ENCODE measurements around the gene SEMA5B. TPM values are rescaled to one million over a fixed set of nuclear protein-coding genes. Genes with fewer than 3 reads are reported as not detected.

Gene SEMA5B
- total RNA-seq, 1 donor from 2014 or later: not detected

DNA sequence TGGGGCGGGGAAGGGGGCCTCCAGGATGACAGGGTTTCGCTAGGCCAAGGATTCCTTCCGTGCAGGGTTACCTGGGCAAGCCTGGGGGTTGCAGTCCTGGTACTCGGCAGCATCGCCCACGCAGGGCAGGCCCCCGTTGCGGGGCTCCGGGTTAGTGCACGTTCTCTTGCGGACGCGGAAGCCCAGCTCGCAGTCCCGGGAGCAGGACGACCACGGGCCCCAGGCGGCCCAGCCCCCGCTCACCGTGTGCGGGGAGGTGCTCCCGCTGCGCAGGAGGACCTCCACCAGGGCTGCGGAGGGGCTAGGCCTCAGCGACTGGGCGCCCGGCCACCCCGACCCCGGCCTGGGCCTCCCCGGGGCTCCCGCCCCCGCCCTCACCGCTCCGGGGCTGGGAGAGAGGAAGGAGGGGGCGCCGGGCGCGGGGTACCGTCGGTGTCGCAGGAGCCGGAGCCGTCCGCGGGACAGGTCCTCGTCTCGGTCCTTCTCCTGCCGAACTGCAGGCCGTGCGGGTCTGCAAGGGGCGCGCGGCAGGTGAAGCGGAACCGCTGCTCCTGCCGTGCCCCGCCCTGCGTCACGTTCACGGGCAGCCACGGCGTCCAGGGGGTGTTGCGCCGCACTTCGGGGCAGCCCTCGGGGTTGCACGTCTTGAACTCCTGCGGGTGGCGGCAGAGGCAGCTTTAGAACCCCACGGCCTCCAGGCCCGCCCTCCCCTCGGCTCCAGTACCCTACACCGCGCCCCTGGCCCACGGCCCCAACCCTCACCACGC lies 114.6 kb downstream of the SEMA5B start:
- intact Hi-C loops (cut with micrococcal nuclease): no loop called here
- Mint-ChIP-seq H3K27me3 (ENCODE audit: low read depth) (peaks cover 14% of the 10 kb centered on the region), H3K4me1 (ENCODE audit: low read depth) (peaks cover 3% of the 10 kb centered on the region), H3K9me3 (no peaks in the 10 kb centered on the region), H3K36me3 (ENCODE audit: low read depth) (no peaks in the 10 kb centered on the region), H3K4me3 (ENCODE audit: low read depth) (no peak overlapping the region), H3K27ac (no peak overlapping the region)
- DNase-seq (ENCODE audit: low spot score): no peak

DNA sequence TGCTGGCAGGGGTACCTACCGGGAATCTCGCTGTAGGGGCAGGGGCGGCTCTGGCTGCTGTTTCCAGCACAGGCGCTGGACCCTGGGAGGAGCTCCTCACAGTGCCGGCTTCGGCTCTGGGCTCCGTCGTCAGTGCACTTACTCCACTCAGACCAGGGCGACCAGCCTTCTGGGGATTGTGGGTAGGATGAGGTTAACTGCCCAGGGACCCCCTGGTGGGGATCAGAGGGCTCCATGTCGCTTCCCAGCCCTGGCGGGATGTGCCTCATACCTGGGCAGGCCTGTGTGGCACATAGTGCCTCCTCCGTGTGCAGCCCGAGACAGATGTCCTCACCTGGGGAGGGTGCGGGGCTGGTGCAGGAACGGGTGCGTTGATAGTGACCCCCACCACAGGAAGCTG lies 115.7 kb downstream of the SEMA5B start:
- intact Hi-C loops (cut with micrococcal nuclease): no loop called here
- Mint-ChIP-seq H3K27ac (no peak overlapping the region), H3K36me3 (ENCODE audit: low read depth) (no peaks in the 10 kb centered on the region), H3K27me3 (ENCODE audit: low read depth) (peaks cover 18% of the 10 kb centered on the region), H3K4me3 (ENCODE audit: low read depth) (no peak overlapping the region), H3K9me3 (no peaks in the 10 kb centered on the region), H3K4me1 (ENCODE audit: low read depth) (peaks cover 3% of the 10 kb centered on the region)
- DNase-seq (ENCODE audit: low spot score): no peak

DNA sequence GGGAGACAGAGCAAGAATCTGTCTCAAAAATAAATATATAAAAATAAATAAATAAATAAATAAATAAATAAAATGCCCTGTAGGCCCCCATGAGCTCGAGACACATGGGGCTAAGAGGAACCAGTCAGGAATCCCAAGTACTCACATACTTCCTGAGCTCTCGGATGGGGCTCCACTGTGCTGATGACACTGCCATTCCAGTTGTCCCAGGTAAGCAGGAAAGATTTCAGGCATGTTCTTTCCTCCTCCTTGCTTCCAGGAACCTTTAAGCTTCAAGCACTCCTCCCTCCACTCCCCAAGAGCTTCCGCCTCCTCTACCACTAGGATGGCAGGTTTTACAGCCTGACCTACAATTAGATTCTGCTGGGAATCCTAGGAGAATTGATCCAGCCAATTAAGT lies 119.3 kb downstream of the SEMA5B start:
- Mint-ChIP-seq H3K27me3 (ENCODE audit: low read depth) (peaks cover 27% of the 10 kb centered on the region), H3K36me3 (ENCODE audit: low read depth) (no peaks in the 10 kb centered on the region), H3K9me3 (no peaks in the 10 kb centered on the region), H3K27ac (no peak overlapping the region), H3K4me1 (ENCODE audit: low read depth) (no peaks in the 10 kb centered on the region), H3K4me3 (ENCODE audit: low read depth) (no peak overlapping the region)
- intact Hi-C loops (cut with micrococcal nuclease): no loop called here
- DNase-seq (ENCODE audit: low spot score): no peak

DNA sequence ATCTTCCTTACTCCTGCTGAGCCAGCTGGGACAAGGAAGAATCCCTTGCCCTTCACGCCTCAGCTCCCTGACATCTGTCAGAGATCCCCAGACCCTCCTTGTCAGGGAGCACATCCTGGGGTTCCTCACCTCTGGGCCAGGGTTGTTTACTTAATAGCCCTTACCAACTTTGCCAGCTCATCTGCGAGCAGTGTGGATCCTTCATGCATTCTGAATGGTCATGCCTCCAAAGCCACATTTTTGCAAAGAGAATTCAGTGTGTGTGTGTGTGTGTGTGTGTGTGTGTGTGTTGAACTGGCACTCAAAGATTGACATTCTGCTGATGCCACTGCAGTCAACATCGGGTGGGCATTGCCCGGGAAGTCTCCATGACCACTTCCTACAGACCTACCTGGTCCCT lies 120.1 kb downstream of the SEMA5B start:
- no peaks in the 10 kb centered on the region for H3K36me3 Mint-ChIP-seq (ENCODE audit: low read depth)
- peaks cover 26% of the 10 kb centered on the region for H3K27me3 Mint-ChIP-seq (ENCODE audit: low read depth)
- no peak overlapping the region for H3K4me3 Mint-ChIP-seq (ENCODE audit: low read depth)
- no peak overlapping the region for H3K27ac Mint-ChIP-seq
- H3K4me1 Mint-ChIP-seq (ENCODE audit: low read depth): no peaks in the 10 kb centered on the region
- intact Hi-C loops (cut with micrococcal nuclease): no loop called here
- no peaks in the 10 kb centered on the region for H3K9me3 Mint-ChIP-seq
- no peak for DNase-seq (ENCODE audit: low spot score)

DNA sequence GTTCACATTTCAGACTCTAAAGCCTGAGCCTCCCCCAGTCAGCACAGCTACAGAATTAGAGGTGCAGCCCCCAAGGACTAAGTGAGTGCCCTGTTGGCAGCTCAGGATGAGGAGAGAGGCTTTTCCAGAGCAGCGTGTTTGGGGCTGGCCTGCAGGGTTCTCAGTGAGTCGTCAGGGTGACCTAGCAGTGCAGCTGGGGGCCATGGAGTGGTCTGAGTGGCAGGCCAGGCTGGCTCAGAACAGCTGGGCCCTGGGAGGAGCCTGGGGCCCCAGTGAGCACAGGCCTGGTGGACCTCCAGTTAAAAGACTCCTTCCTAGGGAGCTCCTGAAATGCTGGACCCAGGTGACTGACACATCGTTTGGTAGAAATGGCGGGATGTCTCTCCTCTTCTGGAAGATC lies 124.4 kb downstream of the SEMA5B start:
- H3K4me1 Mint-ChIP-seq (ENCODE audit: low read depth): no peaks in the 10 kb centered on the region
- no peak overlapping the region for H3K4me3 Mint-ChIP-seq (ENCODE audit: low read depth)
- H3K27me3 Mint-ChIP-seq (ENCODE audit: low read depth): peaks cover 23% of the 10 kb centered on the region
- H3K27ac Mint-ChIP-seq: no peak overlapping the region
- DNase-seq (ENCODE audit: low spot score): no peak
- no peaks in the 10 kb centered on the region for H3K36me3 Mint-ChIP-seq (ENCODE audit: low read depth)
- intact Hi-C loops (cut with micrococcal nuclease): no loop called here
- H3K9me3 Mint-ChIP-seq: no peaks in the 10 kb centered on the region

DNA sequence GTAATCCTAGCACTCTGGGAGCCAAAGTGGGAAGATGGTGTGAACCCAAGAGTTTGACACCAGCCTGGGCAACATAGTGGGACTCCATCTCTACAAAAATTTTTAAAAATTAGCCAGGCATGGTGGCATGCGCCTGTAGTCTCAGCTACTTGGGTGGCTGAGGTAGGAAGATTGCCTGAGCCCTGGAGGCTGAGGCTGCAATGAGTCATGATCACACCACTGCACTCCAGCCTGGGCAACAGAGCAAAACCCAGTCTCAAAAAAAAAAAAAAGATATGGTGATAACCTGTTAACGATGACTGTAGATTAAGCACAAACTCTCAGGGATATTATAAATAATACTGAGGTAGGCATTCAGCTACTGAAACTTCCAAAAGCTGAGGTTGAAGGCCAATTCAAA lies 125.2 kb downstream of the SEMA5B start:
- no peaks in the 10 kb centered on the region for H3K4me1 Mint-ChIP-seq (ENCODE audit: low read depth)
- no peak overlapping the region for H3K4me3 Mint-ChIP-seq (ENCODE audit: low read depth)
- H3K27ac Mint-ChIP-seq: no peak overlapping the region
- DNase-seq (ENCODE audit: low spot score): no peak
- no peaks in the 10 kb centered on the region for H3K36me3 Mint-ChIP-seq (ENCODE audit: low read depth)
- intact Hi-C loops (cut with micrococcal nuclease): no loop called here
- peaks cover 26% of the 10 kb centered on the region for H3K27me3 Mint-ChIP-seq (ENCODE audit: low read depth)
- H3K9me3 Mint-ChIP-seq: no peaks in the 10 kb centered on the region

DNA sequence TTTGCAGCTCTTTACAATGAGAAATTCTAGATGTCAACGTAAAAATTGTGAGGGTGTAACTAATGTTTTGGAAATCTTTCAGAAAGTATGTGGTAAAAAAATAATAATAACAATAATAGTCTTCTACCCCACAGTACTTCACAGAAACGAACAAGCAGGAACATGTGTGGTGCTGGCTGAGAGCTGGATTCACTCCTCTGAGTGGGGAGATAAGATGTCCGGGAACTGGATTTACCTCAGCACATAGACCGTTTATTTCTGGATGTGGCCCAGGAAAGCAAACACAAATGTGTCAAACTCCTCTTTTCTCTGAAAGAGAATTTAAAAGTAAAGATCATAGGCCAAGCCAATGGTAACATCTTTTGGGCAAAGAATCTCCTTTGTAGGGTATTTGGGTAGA lies 129.3 kb downstream of the SEMA5B start:
- DNase-seq (ENCODE audit: low spot score): no peak
- Mint-ChIP-seq H3K36me3 (ENCODE audit: low read depth) (no peaks in the 10 kb centered on the region), H3K4me3 (ENCODE audit: low read depth) (no peak overlapping the region), H3K27ac (no peak overlapping the region), H3K4me1 (ENCODE audit: low read depth) (peaks cover 5% of the 10 kb centered on the region), H3K9me3 (no peaks in the 10 kb centered on the region), H3K27me3 (ENCODE audit: low read depth) (peaks cover 10% of the 10 kb centered on the region)
- intact Hi-C loops (cut with micrococcal nuclease): no loop called here

DNA sequence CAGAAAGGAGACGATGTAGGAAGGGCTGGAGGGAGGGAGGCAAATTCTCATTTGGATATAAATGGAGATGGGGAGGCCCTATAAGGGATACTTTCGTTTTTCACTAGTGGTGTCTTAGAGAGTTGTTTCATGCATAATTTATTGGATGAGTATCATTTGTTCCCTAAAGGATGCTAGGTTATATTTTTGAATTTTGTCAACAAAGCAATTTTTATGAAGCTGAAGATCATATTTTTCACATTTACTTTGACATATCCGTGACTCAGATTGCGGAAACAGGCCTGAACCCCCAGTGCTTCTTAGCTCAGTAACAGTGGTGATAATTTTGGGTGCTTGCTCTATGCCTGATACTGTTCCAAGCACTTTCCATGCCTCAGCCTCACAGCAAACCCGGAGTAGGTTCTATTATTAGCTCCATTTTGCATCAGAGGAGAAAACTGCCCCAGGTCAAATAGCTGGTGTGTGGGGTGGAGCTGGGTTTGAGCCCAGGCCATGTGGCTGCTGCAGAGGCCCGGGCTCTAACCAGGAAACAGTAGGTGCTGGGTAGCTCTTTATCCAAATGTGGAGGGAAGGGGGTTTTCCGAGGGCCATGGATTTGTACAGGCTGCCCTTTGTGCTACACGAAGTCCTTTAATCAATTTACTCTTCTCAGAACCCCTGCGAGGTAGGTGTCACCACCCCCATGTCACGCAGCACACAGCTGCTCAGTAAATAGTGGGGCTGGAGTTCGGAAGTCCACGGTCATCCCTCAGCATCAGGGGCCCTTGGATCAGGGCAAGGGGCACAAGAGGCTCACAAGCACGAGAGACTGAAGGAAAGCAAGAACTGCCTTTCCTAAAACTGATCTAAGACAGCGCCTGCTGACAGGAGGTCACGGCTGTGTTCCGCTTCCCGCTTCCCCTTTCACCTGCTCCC lies 133.6 kb downstream of the SEMA5B start:
- Mint-ChIP-seq H3K4me3 (ENCODE audit: low read depth) (no peak overlapping the region), H3K36me3 (ENCODE audit: low read depth) (no peaks in the 10 kb centered on the region)

DNA sequence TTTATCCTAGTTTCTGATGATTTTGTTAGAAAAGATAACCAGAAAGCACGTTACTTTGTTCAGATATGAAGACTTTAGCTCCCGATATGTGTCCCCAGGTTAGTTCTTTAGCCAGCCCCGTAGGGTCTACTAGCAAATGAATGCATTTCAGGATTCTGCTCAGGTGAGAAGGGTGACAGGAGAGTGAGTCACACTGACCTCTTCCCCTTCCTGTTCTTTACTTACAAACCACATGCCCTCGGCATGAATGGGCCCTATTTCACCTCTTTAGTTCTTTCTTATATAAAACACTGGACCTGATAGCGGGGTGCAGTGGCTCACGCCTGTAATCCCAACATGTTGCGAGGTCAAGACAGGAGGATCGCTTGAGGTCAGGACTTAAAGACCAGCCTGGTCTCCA lies 134.3 kb downstream of the SEMA5B start:
- no peak for DNase-seq (ENCODE audit: low spot score)
- intact Hi-C loops (cut with micrococcal nuclease): no loop called here
- no peaks in the 10 kb centered on the region for H3K9me3 Mint-ChIP-seq

More for the DNA sequence above, 133.6 kb downstream of the SEMA5B start:
- DNase-seq (ENCODE audit: low spot score): no peak
- intact Hi-C loops (cut with micrococcal nuclease): no loop called here
- Mint-ChIP-seq H3K4me1 (ENCODE audit: low read depth) (peaks cover 17% of the 10 kb centered on the region), H3K9me3 (no peaks in the 10 kb centered on the region), H3K27me3 (ENCODE audit: low read depth) (peaks cover 10% of the 10 kb centered on the region), H3K27ac (no peak overlapping the region)

DNA sequence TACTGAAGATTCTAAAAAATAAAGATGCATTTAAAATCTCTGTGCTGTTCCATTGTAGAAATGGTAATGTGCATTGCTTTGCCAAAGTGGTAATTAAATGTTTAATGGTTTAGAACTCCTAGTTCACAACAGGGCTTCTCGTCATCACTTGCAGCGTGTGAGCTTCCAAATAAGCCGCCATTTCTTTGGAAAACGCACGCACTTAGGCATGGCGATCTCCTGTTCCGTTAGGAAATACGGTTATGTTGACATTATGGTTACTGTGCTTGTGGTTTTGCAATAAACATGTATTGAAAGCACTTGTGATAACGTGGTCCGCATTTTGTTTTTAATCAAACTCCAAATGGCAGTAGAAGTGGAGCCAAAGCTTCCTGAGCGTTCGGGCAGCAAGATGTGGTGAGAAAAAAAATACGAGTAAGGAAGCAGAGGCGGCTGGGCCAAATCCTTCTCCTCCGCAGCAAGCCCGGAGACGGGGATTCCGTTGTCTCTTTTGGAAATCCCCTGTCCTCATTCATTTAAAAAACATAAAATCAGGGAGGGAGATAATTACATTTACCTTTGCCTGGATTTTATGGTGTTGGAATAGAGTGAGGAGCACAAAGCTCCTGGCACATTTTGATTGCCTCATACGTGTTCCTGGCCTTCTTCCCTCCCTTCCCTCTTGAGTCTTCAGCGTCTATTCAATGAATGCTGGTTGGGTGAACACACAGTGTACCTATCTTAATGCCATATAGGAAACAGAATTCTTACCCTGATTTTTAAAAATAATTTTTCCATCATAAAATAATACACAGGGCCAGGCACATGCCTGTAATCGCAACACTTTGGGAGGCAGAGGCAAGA lies 135.2 kb downstream of the SEMA5B start:
- intact Hi-C loops (cut with micrococcal nuclease): no loop called here

More for the DNA sequence above, 134.3 kb downstream of the SEMA5B start:
- H3K27ac Mint-ChIP-seq: no peak overlapping the region
- peaks cover 10% of the 10 kb centered on the region for H3K27me3 Mint-ChIP-seq (ENCODE audit: low read depth)
- peaks cover 17% of the 10 kb centered on the region for H3K4me1 Mint-ChIP-seq (ENCODE audit: low read depth)
- H3K36me3 Mint-ChIP-seq (ENCODE audit: low read depth): no peaks in the 10 kb centered on the region
- H3K4me3 Mint-ChIP-seq (ENCODE audit: low read depth): no peak overlapping the region

DNA sequence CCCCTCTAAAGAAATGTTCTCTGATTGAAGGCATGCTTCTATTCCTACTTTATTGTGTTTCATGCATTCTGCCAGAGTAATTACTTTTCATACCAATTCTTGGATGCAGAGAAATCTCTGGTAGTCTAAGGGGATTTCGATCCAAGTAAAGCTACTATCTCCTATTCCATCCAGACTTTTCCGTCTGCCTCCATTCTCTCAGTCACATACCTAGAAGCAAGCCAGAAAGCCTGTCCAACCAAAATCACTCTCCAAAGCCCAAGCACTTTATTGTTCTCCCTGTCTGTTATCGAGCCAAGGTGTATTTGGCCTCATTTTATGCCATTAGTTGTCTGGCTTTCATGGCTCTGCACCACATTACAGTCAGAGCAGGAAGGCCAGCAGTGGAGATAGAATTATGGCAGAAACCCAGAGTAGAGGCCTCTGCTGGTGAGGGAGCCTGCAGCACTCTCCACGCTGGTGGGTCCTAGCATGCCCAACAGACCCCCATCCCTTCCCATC lies 136.8 kb downstream of the SEMA5B start:
- no peak for DNase-seq (ENCODE audit: low spot score)
- Mint-ChIP-seq H3K4me1 (ENCODE audit: low read depth) (peaks cover 17% of the 10 kb centered on the region), H3K36me3 (ENCODE audit: low read depth) (no peaks in the 10 kb centered on the region), H3K27ac (no peak overlapping the region), H3K27me3 (ENCODE audit: low read depth) (peaks cover 2% of the 10 kb centered on the region), H3K4me3 (ENCODE audit: low read depth) (no peak overlapping the region), H3K9me3 (no peaks in the 10 kb centered on the region)
- intact Hi-C loops (cut with micrococcal nuclease): no loop called here

More for the DNA sequence above, 135.2 kb downstream of the SEMA5B start:
- H3K9me3 Mint-ChIP-seq: no peaks in the 10 kb centered on the region
- no peak overlapping the region for H3K27ac Mint-ChIP-seq
- H3K4me3 Mint-ChIP-seq (ENCODE audit: low read depth): no peak overlapping the region
- H3K36me3 Mint-ChIP-seq (ENCODE audit: low read depth): no peaks in the 10 kb centered on the region
- peaks cover 7% of the 10 kb centered on the region for H3K27me3 Mint-ChIP-seq (ENCODE audit: low read depth)
- H3K4me1 Mint-ChIP-seq (ENCODE audit: low read depth): peaks cover 17% of the 10 kb centered on the region
- DNase-seq (ENCODE audit: low spot score): no peak

DNA sequence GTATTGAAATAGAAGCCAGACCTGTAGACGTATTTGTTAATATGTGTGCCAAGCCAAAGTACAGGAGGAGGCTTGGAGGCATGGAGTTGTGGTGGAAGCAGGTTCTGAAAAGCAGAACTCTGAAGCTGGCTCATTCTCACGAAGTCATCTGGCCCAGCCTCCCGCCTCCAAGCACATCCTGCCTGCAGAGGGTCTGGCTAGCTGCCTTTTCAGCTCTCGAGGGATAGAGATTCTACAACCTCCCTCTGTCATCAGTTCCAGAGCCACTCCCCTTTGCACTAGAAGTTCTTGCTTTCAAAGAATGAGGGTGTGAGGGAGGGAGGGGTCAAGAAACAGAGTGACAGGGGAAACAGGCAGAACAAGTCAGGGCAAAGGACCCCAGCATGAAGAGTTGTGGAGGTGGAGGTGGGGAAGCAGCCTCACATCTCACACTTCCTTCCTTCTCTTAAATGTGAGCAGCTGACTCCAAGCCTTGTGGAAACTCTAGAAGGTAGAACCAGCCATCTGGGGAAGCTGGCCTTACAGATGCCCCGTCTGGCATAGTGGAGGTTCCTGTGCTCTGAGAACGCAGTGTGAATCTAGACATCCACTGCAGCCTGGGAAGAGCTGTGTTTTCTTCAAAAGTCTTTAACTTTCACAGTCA lies 137.4 kb downstream of the SEMA5B start:
- Mint-ChIP-seq H3K36me3 (ENCODE audit: low read depth) (no peaks in the 10 kb centered on the region), H3K27ac (no peak overlapping the region), H3K4me1 (ENCODE audit: low read depth) (peaks cover 17% of the 10 kb centered on the region), H3K9me3 (no peaks in the 10 kb centered on the region), H3K4me3 (ENCODE audit: low read depth) (no peak overlapping the region), H3K27me3 (ENCODE audit: low read depth) (peaks cover 2% of the 10 kb centered on the region)
- no peak for DNase-seq (ENCODE audit: low spot score)
- intact Hi-C loops (cut with micrococcal nuclease): no loop called here
